A172 (cell line): Measurements from ENCODE around the gene SCCPDH. TPM values are rescaled to one million over a fixed set of nuclear protein-coding genes. Genes with fewer than 3 reads are reported as not detected.
"Not testable (repeated sequence)": the region's sequence is repeated elsewhere in the genome, so short reads cannot be mapped to it uniquely, and the experiment has no call there.

Experiments used
- DNase-seq: peaks from one replicate; pipeline ENCODE4 v3.0.0-alpha.2; 2015; ENCODE audit warnings: low spot score
- total RNA-seq: library from RNA; depleted of rRNA; stranded (reverse); fragments of >200 nt; shearing (Covaris generic); gene quantifications from 2 replicates; pipeline ENCODE4 v1.2.3, GENCODE V29; 2014; rRNA removed

Gene SCCPDH
- 102 and 118 TPM in 2 replicates for total RNA-seq

GRCh38 chr1:246724016-246724730 lies at the start of gene SCCPDH:
Gene SCCPDH, plus strand, starts transcription at chr1:246724409. Its CDS starts 14 bp downstream, at chr1:246724423.
- peak; percentile 51 for DNase-seq

- no peak for DNase-seq
These were observed 46.4 kb upstream of the SCCPDH start for GRCh38 chr1:246677842-246678241.

GRCh38 chr1:246678816-246679793 lies 45.1 kb upstream of the SCCPDH start:
- no peak for DNase-seq

- no peak for DNase-seq
These were observed 44.4 kb upstream of the SCCPDH start for GRCh38 chr1:246679794-246680177.

- no peak for DNase-seq
These were observed 44.0 kb upstream of the SCCPDH start for GRCh38 chr1:246680190-246680589.

GRCh38 chr1:246680696-246681130 lies 43.5 kb upstream of the SCCPDH start:
- DNase-seq = no peak

- DNase-seq = no peak
These were observed 42.0 kb upstream of the SCCPDH start for GRCh38 chr1:246681900-246682895.

GRCh38 chr1:246683521-246683920 lies 40.7 kb upstream of the SCCPDH start:
- DNase-seq = no peak

GRCh38 chr1:246687002-246687401 lies 37.2 kb upstream of the SCCPDH start:
- no peak for DNase-seq

- DNase-seq = peak; percentile 87
These were observed 34.7 kb upstream of the SCCPDH start for GRCh38 chr1:246689409-246690008.

- no peak for DNase-seq
These were observed 34.1 kb upstream of the SCCPDH start for GRCh38 chr1:246690100-246690499.

- DNase-seq = no peak
These were observed 32.4 kb upstream of the SCCPDH start for GRCh38 chr1:246691622-246692495.

- not testable (repeated sequence) for DNase-seq
These were observed 29.9 kb upstream of the SCCPDH start for GRCh38 chr1:246694213-246694895.

GRCh38 chr1:246695136-246695535 lies 29.1 kb upstream of the SCCPDH start:
- peak; percentile 23 for DNase-seq

GRCh38 chr1:246695666-246696065 lies 28.5 kb upstream of the SCCPDH start:
- no peak for DNase-seq

GRCh38 chr1:246698466-246699094 lies 25.6 kb upstream of the SCCPDH start:
- no peak for DNase-seq

GRCh38 chr1:246699095-246699735 lies 25.0 kb upstream of the SCCPDH start:
- DNase-seq = peak; percentile 94

- peak; percentile 19 for DNase-seq
These were observed 20.6 kb upstream of the SCCPDH start for GRCh38 chr1:246703581-246703980.
